ENCODE data around the gene TBCD. TPM values are rescaled to one million over a fixed set of nuclear protein-coding genes. Genes with fewer than 3 reads are reported as not detected.

The TBCD gene
- total RNA-seq, 1 experiment from 2014 or later, result 13.6 TPM

GRCh38 chr17:82926716-82927115 lies 174.9 kb downstream of the TBCD start:
- in situ Hi-C loops (cut with HindIII; ENCODE audit: low pct_unique_long_range_greater_than_20kb, low sequenced_read_pairs), result no loop called here
- no peak for DNase-seq (ENCODE audit: low read depth, low spot score)

DNA sequence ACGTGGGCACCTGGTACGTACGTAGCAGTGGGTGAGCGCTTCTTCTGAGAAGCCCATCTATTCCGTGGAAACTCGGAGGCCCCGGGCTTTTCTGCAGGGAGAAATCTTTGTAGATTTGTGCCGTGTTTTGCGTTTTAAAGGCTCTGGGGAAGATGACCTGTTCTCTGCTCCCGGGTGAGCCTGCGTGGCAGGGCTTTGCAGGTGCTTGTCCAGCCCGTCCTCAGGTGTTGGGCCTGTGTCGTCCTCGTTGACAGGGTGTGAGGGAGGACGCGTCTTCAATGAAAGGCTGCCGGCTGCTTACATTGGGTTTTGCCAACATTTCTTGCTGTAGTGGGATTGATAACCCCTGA lies 175.4 kb downstream of the TBCD start:
- in situ Hi-C loops (cut with HindIII; ENCODE audit: low pct_unique_long_range_greater_than_20kb, low sequenced_read_pairs), result no loop called here
- DNase-seq (ENCODE audit: low read depth, low spot score), result no peak

GRCh38 chr17:82927661-82928601 lies 176.1 kb downstream of the TBCD start:
- no peak for DNase-seq (ENCODE audit: low read depth, low spot score)
- in situ Hi-C loops (cut with HindIII; ENCODE audit: low pct_unique_long_range_greater_than_20kb, low sequenced_read_pairs), result no loop called here

GRCh38 chr17:82929011-82929622 lies 177.3 kb downstream of the TBCD start:
- DNase-seq (ENCODE audit: low read depth, low spot score), result no peak
- in situ Hi-C loops (cut with HindIII; ENCODE audit: low pct_unique_long_range_greater_than_20kb, low sequenced_read_pairs), result no loop called here

GRCh38 chr17:82929676-82930042 lies 177.8 kb downstream of the TBCD start:
- DNase-seq (ENCODE audit: low read depth, low spot score), result no peak
- in situ Hi-C loops (cut with HindIII; ENCODE audit: low pct_unique_long_range_greater_than_20kb, low sequenced_read_pairs), result no loop called here

GRCh38 chr17:82930043-82930923 lies 178.4 kb downstream of the TBCD start:
- in situ Hi-C loops (cut with HindIII; ENCODE audit: low pct_unique_long_range_greater_than_20kb, low sequenced_read_pairs), result no loop called here
- DNase-seq (ENCODE audit: low read depth, low spot score), result no peak

- in situ Hi-C loops (cut with HindIII; ENCODE audit: low pct_unique_long_range_greater_than_20kb, low sequenced_read_pairs), result no loop called here
- DNase-seq (ENCODE audit: low read depth, low spot score), result no peak
Observed at GRCh38 chr17:82930924-82931698, 179.2 kb downstream of the TBCD start.

- DNase-seq (ENCODE audit: low read depth, low spot score), result no peak
- in situ Hi-C loops (cut with HindIII; ENCODE audit: low pct_unique_long_range_greater_than_20kb, low sequenced_read_pairs), result no loop called here
Observed at GRCh38 chr17:82931699-82932517, 180.0 kb downstream of the TBCD start.

GRCh38 chr17:82932518-82933310 lies 180.8 kb downstream of the TBCD start:
- no peak for DNase-seq (ENCODE audit: low read depth, low spot score)
- in situ Hi-C loops (cut with HindIII; ENCODE audit: low pct_unique_long_range_greater_than_20kb, low sequenced_read_pairs), result no loop called here

DNA sequence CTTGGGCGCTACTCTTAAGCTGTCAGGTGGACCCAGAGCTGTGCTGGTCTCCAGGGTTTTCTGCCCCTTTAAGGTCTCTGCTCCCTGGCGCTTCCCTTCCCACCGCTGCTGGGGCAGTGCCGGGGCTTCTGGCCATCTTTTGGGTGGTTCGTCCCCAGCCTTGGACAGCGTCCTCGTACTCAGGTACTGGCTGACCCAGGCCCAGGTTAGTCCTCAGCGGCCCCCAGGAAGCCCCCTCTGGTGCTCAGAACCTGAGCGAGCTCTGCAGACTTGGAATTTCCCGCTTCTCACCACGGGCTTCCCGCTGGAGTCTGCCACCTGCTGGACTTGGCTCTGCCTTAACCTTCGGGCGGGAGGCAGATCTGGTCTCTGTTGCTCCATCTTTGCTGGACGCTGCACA lies 182.0 kb downstream of the TBCD start:
- in situ Hi-C loops (cut with HindIII; ENCODE audit: low pct_unique_long_range_greater_than_20kb, low sequenced_read_pairs), result no loop called here

DNA sequence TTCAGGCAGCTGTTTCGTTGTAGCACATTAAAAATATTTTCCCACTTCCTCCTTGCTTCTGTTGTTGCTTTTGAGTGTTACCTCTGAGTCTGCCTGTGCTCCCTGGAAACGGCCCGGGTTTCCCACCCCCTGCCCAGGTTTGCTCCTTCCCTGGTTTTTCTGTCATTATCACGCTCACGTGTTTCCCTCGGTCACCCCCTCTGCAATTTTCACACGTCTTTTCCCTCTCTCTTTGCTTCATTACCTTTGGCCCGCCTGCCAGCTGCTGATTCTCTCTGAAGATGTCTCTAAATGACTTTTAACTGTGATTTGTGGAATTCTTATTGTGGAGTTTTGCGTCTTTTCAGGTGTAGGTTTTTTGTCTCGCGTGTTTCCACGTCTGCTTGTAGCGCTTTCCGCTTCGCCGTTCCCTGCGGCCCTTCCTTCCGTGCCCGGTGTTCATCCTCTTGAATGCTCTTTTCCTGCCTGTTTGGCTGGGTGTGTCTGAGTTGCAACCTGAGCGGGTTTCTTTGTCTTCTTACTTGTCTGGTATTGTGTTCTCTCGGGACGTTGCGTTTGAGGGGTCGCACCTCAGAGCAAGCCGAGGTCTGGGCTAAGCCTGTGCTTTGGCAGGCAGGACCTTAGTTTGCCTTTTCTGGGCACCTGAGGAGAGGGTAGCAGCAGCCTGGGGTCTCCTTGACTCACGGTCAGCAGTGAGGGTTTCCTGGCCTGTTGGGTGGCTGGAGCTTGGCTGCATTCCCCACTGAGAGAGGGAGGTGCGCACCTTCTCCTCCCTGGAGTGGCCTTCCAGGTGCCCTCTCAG lies 184.3 kb downstream of the TBCD start:
- DNase-seq (ENCODE audit: low read depth, low spot score), result no peak
- in situ Hi-C loops (cut with HindIII; ENCODE audit: low pct_unique_long_range_greater_than_20kb, low sequenced_read_pairs), result no loop called here

More for the DNA sequence above, 182.0 kb downstream of the TBCD start:
- DNase-seq (ENCODE audit: low read depth, low spot score), result no peak

DNA sequence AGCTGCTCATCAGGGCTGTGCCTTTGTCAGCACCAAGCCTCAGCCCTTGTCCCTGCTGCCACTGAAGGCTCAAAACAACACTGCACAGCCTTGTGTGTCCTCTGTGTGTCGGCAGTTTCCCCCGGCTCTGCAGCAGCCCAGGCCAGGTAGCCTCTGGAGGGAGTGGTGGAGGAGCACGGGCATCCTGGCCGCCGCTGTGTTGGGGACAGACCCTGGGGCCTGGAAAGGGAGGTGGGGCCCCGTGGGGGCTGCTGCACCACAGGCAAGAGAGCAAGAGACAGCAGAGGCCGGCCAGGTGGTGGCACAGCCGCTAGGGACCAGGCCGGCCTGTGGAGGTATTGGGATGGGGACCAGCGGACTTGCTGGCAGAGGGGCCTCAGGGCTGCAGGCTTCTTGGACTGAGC lies 184.9 kb downstream of the TBCD start:
- DNase-seq (ENCODE audit: low read depth, low spot score), result no peak
- in situ Hi-C loops (cut with HindIII; ENCODE audit: low pct_unique_long_range_greater_than_20kb, low sequenced_read_pairs), result no loop called here

GRCh38 chr17:82937411-82938371 lies 185.8 kb downstream of the TBCD start:
- DNase-seq (ENCODE audit: low read depth, low spot score), result no peak
- in situ Hi-C loops (cut with HindIII; ENCODE audit: low pct_unique_long_range_greater_than_20kb, low sequenced_read_pairs), result no loop called here

DNA sequence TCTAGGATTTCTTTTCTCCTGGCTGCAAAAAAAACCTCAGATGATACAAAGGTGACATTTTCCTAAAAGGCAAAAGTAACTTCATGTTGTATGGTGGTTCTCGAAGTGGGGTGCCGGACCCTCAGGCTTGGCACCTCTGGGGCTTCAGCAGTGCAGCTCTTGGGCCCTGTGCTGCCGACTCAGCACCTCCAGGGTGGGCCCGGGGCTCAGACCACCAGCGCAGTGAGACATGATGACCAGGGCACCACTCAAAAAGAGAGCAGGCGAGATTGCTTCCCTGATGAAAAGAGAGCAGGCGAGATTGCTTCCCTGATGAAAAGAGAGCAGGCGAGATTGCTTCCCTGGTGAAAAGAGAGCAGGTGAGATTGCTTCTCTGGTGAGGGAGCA lies 186.6 kb downstream of the TBCD start:
- DNase-seq (ENCODE audit: low read depth, low spot score), result no peak
- in situ Hi-C loops (cut with HindIII; ENCODE audit: low pct_unique_long_range_greater_than_20kb, low sequenced_read_pairs), result no loop called here
